Measurements from ENCODE around the gene MEMO1. TPM values are rescaled to one million over a fixed set of nuclear protein-coding genes. Genes with fewer than 3 reads are reported as not detected.
A peak's percentile ranks its signal among the peaks of the same experiment; 100 is the strongest.
"Not testable (repeated sequence)": the region's sequence is repeated elsewhere in the genome, so short reads cannot be mapped to it uniquely, and the experiment has no call there.

MEMO1 gene
- polyA plus RNA-seq, 1 donor (not counting 4 experiments of a cell fraction or from before 2014, with no cell fraction given), result 125 TPM

- H3K36me3 ChIP-seq (ENCODE audit: control insufficient read depth in 2 of 2, extremely low read depth in 1 of 2, insufficient read depth in 2 of 2, low read length in 2 of 2), result no peaks in the 10 kb centered on the region
- H3K9ac ChIP-seq (ENCODE audit: control insufficient read depth, extremely low read depth, insufficient read depth, low read length), result no peak overlapping the region
- DNase-seq (ENCODE audit: low read depth, low spot score) (no peak), FAIRE-seq (no peak)
- H3K79me2 ChIP-seq (ENCODE audit: control insufficient read depth, insufficient read depth, low read length), result peaks cover 90% of the 10 kb centered on the region
- dilution Hi-C loops (cut with MboI; ENCODE audit: extremely low pct_ligation_motif_present, low sequenced_read_pairs), result no loop called here
- H2AFZ ChIP-seq (ENCODE audit: control insufficient read depth, low read length), result no peak overlapping the region
- no peak overlapping the region for H3K27ac ChIP-seq (ENCODE audit: control insufficient read depth, insufficient read depth, low read length)
- no peaks in the 10 kb centered on the region for H3K27me3 ChIP-seq (ENCODE audit: control insufficient read depth, extremely low read depth, insufficient read depth, low read length)
- no peak overlapping the region for H3K4me3 ChIP-seq (ENCODE audit: control insufficient read depth in 2 of 3, extremely low read depth in 1 of 3, insufficient read depth in 2 of 3, low read depth in 1 of 3, low read length in 3 of 3)
- H3K9me1 ChIP-seq (ENCODE audit: control insufficient read depth, extremely low read depth, insufficient read depth, low read length), result no peaks in the 10 kb centered on the region
- H3K9me3 ChIP-seq (ENCODE audit: control insufficient read depth, low read depth, low read length), result no peaks in the 10 kb centered on the region
- TF ChIP-seq CTCF (optimal IDR thresholded peaks at IDR 0.05 in 1 of 3, IDR thresholded peaks at IDR 0.05 in 1 of 3, conservative IDR thresholded peaks at IDR 0.05 in 1 of 3; ENCODE audit: extremely low read depth in 1 of 3, insufficient read depth in 2 of 3, low read length in 3 of 3), result no peak
- no peak for TF ChIP-seq EZH2 (IDR thresholded peaks at IDR 0.05; ENCODE audit: low read length)
- H4K20me1 ChIP-seq (ENCODE audit: control insufficient read depth, extremely low read depth, insufficient read depth, low read length), result no peaks in the 10 kb centered on the region
- H3K4me2 ChIP-seq (ENCODE audit: control insufficient read depth, extremely low read depth, insufficient read depth, low read depth, low read length), result no peak overlapping the region
- H3K4me1 ChIP-seq (ENCODE audit: control insufficient read depth, extremely low read depth, insufficient read depth, low read length), result peaks cover 13% of the 10 kb centered on the region
These were observed 54.5 kb downstream of the MEMO1 start for GRCh38 chr2:31956312-31956711.

- DNase-seq (ENCODE audit: low read depth, low spot score); H3K4me1 ChIP-seq (ENCODE audit: control insufficient read depth, extremely low read depth, insufficient read depth, low read length); H3K36me3 ChIP-seq (ENCODE audit: control insufficient read depth in 2 of 2, extremely low read depth in 1 of 2, insufficient read depth in 2 of 2, low read length in 2 of 2); H3K4me2 ChIP-seq (ENCODE audit: control insufficient read depth, extremely low read depth, insufficient read depth, low read depth, low read length); H3K9me1 ChIP-seq (ENCODE audit: control insufficient read depth, extremely low read depth, insufficient read depth, low read length); H3K27me3 ChIP-seq (ENCODE audit: control insufficient read depth, extremely low read depth, insufficient read depth, low read length); H3K27ac ChIP-seq (ENCODE audit: control insufficient read depth, insufficient read depth, low read length); H3K9me3 ChIP-seq (ENCODE audit: control insufficient read depth, low read depth, low read length); FAIRE-seq; H3K9ac ChIP-seq (ENCODE audit: control insufficient read depth, extremely low read depth, insufficient read depth, low read length); H2AFZ ChIP-seq (ENCODE audit: control insufficient read depth, low read length); H4K20me1 ChIP-seq (ENCODE audit: control insufficient read depth, extremely low read depth, insufficient read depth, low read length); H3K4me3 ChIP-seq (ENCODE audit: control insufficient read depth in 2 of 3, extremely low read depth in 1 of 3, insufficient read depth in 2 of 3, low read depth in 1 of 3, low read length in 3 of 3); dilution Hi-C loops (cut with MboI; ENCODE audit: extremely low pct_ligation_motif_present, low sequenced_read_pairs): not testable (repeated sequence)
- peaks cover 90% of the 10 kb centered on the region for H3K79me2 ChIP-seq (ENCODE audit: control insufficient read depth, insufficient read depth, low read length)
These were observed 57.7 kb downstream of the MEMO1 start for GRCh38 chr2:31953095-31953494.

GRCh38 chr2:31950946-31951562 is 59.8 kb downstream of the MEMO1 start:
- H3K36me3 ChIP-seq (ENCODE audit: control insufficient read depth in 2 of 2, extremely low read depth in 1 of 2, insufficient read depth in 2 of 2, low read length in 2 of 2), result no peaks in the 10 kb centered on the region
- H3K4me1 ChIP-seq (ENCODE audit: control insufficient read depth, extremely low read depth, insufficient read depth, low read length), result no peaks in the 10 kb centered on the region
- H3K4me3 ChIP-seq (ENCODE audit: control insufficient read depth in 2 of 3, extremely low read depth in 1 of 3, insufficient read depth in 2 of 3, low read depth in 1 of 3, low read length in 3 of 3), result no peak overlapping the region
- DNase-seq (ENCODE audit: low read depth, low spot score), result no peak
- peaks cover 93% of the 10 kb centered on the region for H3K79me2 ChIP-seq (ENCODE audit: control insufficient read depth, insufficient read depth, low read length)
- peaks cover 5% of the 10 kb centered on the region for H4K20me1 ChIP-seq (ENCODE audit: control insufficient read depth, extremely low read depth, insufficient read depth, low read length)
- H2AFZ ChIP-seq (ENCODE audit: control insufficient read depth, low read length), result no peak overlapping the region
- no peaks in the 10 kb centered on the region for H3K9me1 ChIP-seq (ENCODE audit: control insufficient read depth, extremely low read depth, insufficient read depth, low read length)
- dilution Hi-C loops (cut with MboI; ENCODE audit: extremely low pct_ligation_motif_present, low sequenced_read_pairs), result no loop called here
- no peak overlapping the region for H3K4me2 ChIP-seq (ENCODE audit: control insufficient read depth, extremely low read depth, insufficient read depth, low read depth, low read length)
- no peaks in the 10 kb centered on the region for H3K9me3 ChIP-seq (ENCODE audit: control insufficient read depth, low read depth, low read length)
- no peak overlapping the region for H3K9ac ChIP-seq (ENCODE audit: control insufficient read depth, extremely low read depth, insufficient read depth, low read length)
- FAIRE-seq, result peak; percentile 55
- no peak overlapping the region for H3K27ac ChIP-seq (ENCODE audit: control insufficient read depth, insufficient read depth, low read length)
- H3K27me3 ChIP-seq (ENCODE audit: control insufficient read depth, extremely low read depth, insufficient read depth, low read length), result no peaks in the 10 kb centered on the region
- no peak for TF ChIP-seq EZH2 (IDR thresholded peaks at IDR 0.05; ENCODE audit: low read length)
- no peak for TF ChIP-seq CTCF (optimal IDR thresholded peaks at IDR 0.05 in 1 of 3, IDR thresholded peaks at IDR 0.05 in 1 of 3, conservative IDR thresholded peaks at IDR 0.05 in 1 of 3; ENCODE audit: extremely low read depth in 1 of 3, insufficient read depth in 2 of 3, low read length in 3 of 3)

Data from keratinocyte (primary cell).